ENCODE measurements around the gene STAT5A. TPM values are rescaled to one million over a fixed set of nuclear protein-coding genes. Genes with fewer than 3 reads are reported as not detected.

Gene STAT5A
- total RNA-seq, 1 experiment from 2014 or later: 6.6 TPM

DNA sequence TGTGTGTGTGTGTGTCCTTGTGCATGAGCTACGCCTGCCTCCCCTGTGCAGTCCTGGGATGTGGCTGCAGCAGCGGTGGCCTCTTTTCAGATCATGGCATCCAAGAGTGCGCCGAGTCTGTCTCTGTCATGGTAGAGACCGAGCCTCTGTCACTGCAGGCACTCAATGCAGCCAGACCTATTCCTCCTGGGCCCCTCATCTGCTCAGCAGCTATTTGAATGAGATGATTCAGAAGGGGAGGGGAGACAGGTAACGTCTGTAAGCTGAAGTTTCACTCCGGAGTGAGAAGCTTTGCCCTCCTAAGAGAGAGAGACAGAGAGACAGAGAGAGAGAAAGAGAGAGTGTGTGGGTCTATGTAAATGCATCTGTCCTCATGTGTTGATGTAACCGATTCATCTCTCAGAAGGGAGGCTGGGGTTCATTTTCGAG lies 22.5 kb downstream of the STAT5A start:
- Mint-ChIP-seq H3K27ac (peak overlapping the region; percentile 70; the same call in 1 of the 2 replicates), H3K4me3 (no peak overlapping the region), H3K9me3 (no peaks in the 10 kb centered on the region), H3K27me3 (ENCODE audit: low read depth) (no peaks in the 10 kb centered on the region), H3K4me1 (peaks cover 36% of the 10 kb centered on the region), H3K36me3 (peaks cover 8% of the 10 kb centered on the region)
- ATAC-seq: no peak
- TF ChIP-seq JAZF1 (CRISPR knock-in tag; IDR thresholded peaks at IDR 0.05) (no peak), SMAD4 (CRISPR knock-in tag; IDR thresholded peaks at IDR 0.05) (no peak), ZNF263 (CRISPR knock-in tag; IDR thresholded peaks at IDR 0.05; ENCODE audit: low read depth) (no peak), CREM (CRISPR knock-in tag; IDR thresholded peaks at IDR 0.05) (no peak), TP53 (CRISPR knock-in tag; IDR thresholded peaks at IDR 0.05) (no peak), IRF2 (CRISPR knock-in tag; IDR thresholded peaks at IDR 0.05; ENCODE audit: borderline replicate concordance, low read depth) (no peak)
- TF ChIP-seq, protein P1, sequence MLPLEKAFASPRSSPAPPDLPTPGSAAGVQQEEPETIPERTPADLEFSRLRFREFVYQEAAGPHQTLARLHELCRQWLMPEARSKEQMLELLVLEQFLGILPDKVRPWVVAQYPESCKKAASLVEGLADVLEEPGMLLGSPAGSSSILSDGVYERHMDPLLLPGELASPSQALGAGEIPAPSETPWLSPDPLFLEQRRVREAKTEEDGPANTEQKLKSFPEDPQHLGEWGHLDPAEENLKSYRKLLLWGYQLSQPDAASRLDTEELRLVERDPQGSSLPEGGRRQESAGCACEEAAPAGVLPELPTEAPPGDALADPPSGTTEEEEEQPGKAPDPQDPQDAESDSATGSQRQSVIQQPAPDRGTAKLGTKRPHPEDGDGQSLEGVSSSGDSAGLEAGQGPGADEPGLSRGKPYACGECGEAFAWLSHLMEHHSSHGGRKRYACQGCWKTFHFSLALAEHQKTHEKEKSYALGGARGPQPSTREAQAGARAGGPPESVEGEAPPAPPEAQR (CRISPR knock-in tag; IDR thresholded peaks at IDR 0.05): no peak
- TF ChIP-seq, protein P2, sequence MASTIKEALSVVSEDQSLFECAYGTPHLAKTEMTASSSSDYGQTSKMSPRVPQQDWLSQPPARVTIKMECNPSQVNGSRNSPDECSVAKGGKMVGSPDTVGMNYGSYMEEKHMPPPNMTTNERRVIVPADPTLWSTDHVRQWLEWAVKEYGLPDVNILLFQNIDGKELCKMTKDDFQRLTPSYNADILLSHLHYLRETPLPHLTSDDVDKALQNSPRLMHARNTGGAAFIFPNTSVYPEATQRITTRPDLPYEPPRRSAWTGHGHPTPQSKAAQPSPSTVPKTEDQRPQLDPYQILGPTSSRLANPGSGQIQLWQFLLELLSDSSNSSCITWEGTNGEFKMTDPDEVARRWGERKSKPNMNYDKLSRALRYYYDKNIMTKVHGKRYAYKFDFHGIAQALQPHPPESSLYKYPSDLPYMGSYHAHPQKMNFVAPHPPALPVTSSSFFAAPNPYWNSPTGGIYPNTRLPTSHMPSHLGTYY (CRISPR knock-in tag; IDR thresholded peaks at IDR 0.05): no peak
- ChIA-PET CTCF (interaction anchor here (0.6 to 12.3 kb wide), 14 partner anchors 9 to 291 kb away, joined by 3 to 196 read pairs (median 11); partner anchors contain the start of genes CAVIN1, NKIRAS2 and STAT3), POLR2A (interaction anchor here (1.8 kb wide), 1 partner anchor 34 kb away, joined by 6 read pairs; no protein-coding TSS in a partner anchor)
- DNase-seq (ENCODE audit: low spot score): no peak

DNA sequence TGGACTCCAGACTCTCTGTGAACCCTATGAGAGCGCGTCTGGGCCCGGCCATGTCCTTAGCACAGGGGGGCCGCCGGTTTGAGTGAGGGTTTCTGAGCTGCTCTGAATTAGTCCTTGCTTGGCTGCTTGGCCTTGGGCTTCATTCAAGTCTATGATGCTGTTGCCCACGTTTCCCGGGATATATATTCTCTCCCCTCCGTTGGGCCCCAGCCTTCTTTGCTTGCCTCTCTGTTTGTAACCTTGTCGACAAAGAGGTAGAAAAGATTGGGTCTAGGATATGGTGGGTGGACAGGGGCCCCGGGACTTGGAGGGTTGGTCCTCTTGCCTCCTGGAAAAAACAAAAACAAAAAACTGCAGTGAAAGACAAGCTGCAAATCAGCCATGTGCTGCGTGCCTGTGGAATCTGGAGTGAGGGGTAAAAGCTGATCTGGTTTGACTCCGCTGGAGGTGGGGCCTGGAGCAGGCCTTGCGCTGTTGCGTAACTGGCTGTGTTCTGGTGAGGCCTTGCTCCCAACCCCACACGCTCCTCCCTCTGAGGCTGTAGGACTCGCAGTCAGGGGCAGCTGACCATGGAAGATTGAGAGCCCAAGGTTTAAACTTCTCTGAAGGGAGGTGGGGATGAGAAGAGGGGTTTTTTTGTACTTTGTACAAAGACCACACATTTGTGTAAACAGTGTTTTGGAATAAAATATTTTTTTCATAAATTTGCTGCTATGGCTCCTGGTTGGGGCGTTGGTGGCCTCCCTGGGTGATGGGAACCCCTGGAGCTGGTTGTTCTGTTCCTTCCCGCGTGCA lies 23.1 kb downstream of the STAT5A start:
- ATAC-seq (peak; percentile 25), DNase-seq (ENCODE audit: low spot score) (peak; percentile 45)
- POLR2A ChIA-PET: interaction anchor here (1.4 to 1.8 kb wide), 2 partner anchors 22 to 34 kb away, joined by 4 to 6 read pairs; no protein-coding TSS in a partner anchor

DNA sequence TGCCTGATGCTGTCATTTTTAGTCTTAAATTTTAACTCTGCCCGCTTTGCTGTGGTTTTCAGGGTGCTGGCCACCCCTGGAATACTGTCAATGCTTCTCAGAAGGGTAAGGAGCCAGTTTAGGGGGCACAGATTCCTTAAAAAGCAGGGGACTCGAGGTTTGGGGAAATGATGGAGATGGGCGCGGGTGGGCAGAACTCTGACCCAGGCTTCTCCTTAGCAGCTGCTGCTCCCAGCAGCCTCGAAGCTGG lies 23.7 kb downstream of the STAT5A start:
- Mint-ChIP-seq H3K9me3 (no peaks in the 10 kb centered on the region), H3K4me1 (peaks cover 33% of the 10 kb centered on the region), H3K4me3 (no peak overlapping the region), H3K27ac (no peak overlapping the region), H3K36me3 (peaks cover 14% of the 10 kb centered on the region), H3K27me3 (ENCODE audit: low read depth) (no peaks in the 10 kb centered on the region)
- CTCF ChIA-PET: interaction anchor here (0.6 to 12.3 kb wide), 29 partner anchors 10 to 535 kb away, joined by 3 to 196 read pairs (median 5); partner anchors contain the start of genes CAVIN1, GHDC, KCNH4 and STAT3
- POLR2A ChIA-PET: interaction anchor here (1.2 to 1.8 kb wide), 3 partner anchors 23 to 91 kb away, joined by 4 to 6 read pairs (median 5); no protein-coding TSS in a partner anchor
- ATAC-seq (no peak), DNase-seq (ENCODE audit: low spot score) (no peak)
- TF ChIP-seq, protein P3, sequence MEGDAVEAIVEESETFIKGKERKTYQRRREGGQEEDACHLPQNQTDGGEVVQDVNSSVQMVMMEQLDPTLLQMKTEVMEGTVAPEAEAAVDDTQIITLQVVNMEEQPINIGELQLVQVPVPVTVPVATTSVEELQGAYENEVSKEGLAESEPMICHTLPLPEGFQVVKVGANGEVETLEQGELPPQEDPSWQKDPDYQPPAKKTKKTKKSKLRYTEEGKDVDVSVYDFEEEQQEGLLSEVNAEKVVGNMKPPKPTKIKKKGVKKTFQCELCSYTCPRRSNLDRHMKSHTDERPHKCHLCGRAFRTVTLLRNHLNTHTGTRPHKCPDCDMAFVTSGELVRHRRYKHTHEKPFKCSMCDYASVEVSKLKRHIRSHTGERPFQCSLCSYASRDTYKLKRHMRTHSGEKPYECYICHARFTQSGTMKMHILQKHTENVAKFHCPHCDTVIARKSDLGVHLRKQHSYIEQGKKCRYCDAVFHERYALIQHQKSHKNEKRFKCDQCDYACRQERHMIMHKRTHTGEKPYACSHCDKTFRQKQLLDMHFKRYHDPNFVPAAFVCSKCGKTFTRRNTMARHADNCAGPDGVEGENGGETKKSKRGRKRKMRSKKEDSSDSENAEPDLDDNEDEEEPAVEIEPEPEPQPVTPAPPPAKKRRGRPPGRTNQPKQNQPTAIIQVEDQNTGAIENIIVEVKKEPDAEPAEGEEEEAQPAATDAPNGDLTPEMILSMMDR (IDR thresholded peaks at IDR 0.05): no peak
- no peak for TF ChIP-seq ZNF423 (CRISPR knock-in tag; IDR thresholded peaks at IDR 0.05)
- no peak for TF ChIP-seq MYBL2 (CRISPR knock-in tag; IDR thresholded peaks at IDR 0.05)
- TF ChIP-seq, protein P4, sequence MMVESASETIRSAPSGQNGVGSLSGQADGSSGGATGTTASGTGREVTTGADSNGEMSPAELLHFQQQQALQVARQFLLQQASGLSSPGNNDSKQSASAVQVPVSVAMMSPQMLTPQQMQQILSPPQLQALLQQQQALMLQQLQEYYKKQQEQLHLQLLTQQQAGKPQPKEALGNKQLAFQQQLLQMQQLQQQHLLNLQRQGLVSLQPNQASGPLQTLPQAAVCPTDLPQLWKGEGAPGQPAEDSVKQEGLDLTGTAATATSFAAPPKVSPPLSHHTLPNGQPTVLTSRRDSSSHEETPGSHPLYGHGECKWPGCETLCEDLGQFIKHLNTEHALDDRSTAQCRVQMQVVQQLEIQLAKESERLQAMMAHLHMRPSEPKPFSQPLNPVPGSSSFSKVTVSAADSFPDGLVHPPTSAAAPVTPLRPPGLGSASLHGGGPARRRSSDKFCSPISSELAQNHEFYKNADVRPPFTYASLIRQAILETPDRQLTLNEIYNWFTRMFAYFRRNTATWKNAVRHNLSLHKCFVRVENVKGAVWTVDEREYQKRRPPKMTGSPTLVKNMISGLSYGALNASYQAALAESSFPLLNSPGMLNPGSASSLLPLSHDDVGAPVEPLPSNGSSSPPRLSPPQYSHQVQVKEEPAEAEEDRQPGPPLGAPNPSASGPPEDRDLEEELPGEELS (CRISPR knock-in tag; IDR thresholded peaks at IDR 0.05): no peak
- no peak for TF ChIP-seq ZNF416 (CRISPR knock-in tag; IDR thresholded peaks at IDR 0.05)
- TF ChIP-seq, protein P5, sequence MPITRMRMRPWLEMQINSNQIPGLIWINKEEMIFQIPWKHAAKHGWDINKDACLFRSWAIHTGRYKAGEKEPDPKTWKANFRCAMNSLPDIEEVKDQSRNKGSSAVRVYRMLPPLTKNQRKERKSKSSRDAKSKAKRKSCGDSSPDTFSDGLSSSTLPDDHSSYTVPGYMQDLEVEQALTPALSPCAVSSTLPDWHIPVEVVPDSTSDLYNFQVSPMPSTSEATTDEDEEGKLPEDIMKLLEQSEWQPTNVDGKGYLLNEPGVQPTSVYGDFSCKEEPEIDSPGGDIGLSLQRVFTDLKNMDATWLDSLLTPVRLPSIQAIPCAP (CRISPR knock-in tag; IDR thresholded peaks at IDR 0.05): no peak
- TF ChIP-seq, protein P6, sequence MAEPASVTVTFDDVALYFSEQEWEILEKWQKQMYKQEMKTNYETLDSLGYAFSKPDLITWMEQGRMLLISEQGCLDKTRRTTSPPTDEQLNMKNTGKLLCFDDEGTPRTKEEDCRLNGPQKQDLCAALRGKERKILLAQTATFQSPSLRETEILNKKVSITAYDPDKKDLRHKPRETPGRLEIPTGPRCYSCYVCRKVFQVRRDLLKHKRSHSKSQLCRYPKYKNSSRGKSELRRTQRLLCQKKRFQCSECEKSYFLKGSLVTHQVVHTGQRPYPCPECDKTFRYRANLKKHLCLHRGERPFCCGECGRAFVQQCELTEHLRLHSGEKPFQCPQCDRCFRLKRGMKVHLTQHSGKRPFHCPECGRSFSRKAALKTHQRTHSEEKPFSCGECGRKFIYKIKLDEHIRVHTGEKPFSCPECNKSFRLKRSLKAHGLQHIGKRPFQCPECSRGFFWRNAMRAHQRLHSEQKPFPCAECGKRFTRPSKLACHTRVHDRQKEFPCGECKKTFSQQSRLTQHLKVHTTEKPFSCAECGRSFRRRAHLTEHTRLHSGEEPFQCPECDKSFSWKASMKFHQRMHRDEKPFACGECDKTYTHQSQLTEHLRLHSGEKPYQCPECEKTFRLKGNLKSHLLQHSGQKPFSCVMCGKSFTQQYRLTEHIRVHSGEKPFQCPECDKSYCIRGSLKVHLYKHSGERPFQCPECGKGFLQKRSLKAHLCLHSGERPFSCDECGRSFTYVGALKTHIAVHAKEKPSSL (CRISPR knock-in tag; conservative IDR thresholded peaks at IDR 0.05): no peak

More for the DNA sequence above, 23.1 kb downstream of the STAT5A start:
- Mint-ChIP-seq H3K36me3 (peaks cover 9% of the 10 kb centered on the region), H3K4me3 (peak overlapping the region; percentile 15; the same call in 1 of the 2 replicates), H3K9me3 (no peaks in the 10 kb centered on the region), H3K4me1 (peaks cover 33% of the 10 kb centered on the region), H3K27me3 (ENCODE audit: low read depth) (no peaks in the 10 kb centered on the region), H3K27ac (peak overlapping the region; percentile 92)
- TF ChIP-seq GABPB1 (CRISPR knock-in tag; IDR thresholded peaks at IDR 0.05) (peak; percentile 63), JUN (CRISPR knock-in tag; IDR thresholded peaks at IDR 0.05) (no peak)
- CTCF ChIA-PET: interaction anchor here (0.6 to 12.3 kb wide), 34 partner anchors 10 to 536 kb away, joined by 3 to 196 read pairs (median 4); partner anchors contain the start of genes CAVIN1, GHDC, KCNH4 and NKIRAS2

Data from WTC11 (cell line).